Measurements from ENCODE around the gene HERPUD2.

DNA sequence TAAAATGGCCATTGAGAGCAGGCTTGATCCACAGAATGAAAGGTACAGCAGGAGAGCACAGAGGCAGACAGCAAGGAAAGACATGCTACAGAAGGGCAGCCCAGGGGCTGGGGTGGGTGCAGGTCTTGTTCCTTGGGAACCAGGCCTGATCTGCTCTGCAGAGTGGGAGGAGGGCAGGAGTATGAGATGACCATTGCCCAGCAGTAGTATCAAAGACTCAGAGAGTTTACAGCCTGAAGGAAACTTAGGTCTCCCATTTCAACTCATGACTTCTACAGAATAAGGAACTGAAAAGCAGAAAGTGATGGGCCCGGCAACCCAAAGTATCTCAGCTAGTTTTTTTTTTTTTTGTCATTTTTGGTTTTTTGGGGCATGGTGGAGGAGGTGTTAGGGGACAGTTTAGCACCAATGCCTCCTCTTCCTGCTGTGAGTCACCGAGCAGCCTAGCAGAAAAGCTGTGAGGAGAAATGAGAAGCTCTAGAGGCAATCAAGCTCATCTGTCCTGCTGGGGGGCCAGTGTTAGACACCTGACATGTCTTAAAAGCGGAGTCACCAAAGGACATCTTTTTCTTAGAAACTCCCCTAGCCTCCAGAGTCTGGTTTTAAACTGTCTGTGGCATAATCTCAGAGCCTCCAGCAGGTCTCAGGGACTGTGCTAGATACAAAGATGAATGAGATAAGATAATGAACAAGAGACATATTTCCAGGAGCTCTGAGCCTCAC lies 34.3 kb upstream of the HERPUD2 start:
- TF ChIP-seq, protein P1, sequence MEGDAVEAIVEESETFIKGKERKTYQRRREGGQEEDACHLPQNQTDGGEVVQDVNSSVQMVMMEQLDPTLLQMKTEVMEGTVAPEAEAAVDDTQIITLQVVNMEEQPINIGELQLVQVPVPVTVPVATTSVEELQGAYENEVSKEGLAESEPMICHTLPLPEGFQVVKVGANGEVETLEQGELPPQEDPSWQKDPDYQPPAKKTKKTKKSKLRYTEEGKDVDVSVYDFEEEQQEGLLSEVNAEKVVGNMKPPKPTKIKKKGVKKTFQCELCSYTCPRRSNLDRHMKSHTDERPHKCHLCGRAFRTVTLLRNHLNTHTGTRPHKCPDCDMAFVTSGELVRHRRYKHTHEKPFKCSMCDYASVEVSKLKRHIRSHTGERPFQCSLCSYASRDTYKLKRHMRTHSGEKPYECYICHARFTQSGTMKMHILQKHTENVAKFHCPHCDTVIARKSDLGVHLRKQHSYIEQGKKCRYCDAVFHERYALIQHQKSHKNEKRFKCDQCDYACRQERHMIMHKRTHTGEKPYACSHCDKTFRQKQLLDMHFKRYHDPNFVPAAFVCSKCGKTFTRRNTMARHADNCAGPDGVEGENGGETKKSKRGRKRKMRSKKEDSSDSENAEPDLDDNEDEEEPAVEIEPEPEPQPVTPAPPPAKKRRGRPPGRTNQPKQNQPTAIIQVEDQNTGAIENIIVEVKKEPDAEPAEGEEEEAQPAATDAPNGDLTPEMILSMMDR (conservative IDR thresholded peaks at IDR 0.05; ENCODE audit: low read depth, low read length): no peak
- TF ChIP-seq EZH2phosphoT487 (IDR thresholded peaks at IDR 0.05; ENCODE audit: borderline replicate concordance, low read length): no peak
- no peak for TF ChIP-seq EZH2 (IDR thresholded peaks at IDR 0.05; ENCODE audit: low read length, unreplicated experiment)

All from PC-3 (cell line).